ENCODE measurements around the gene MYO3B.

GRCh38 chr2:170493426-170494097, 315.6 kb downstream of the MYO3B start:
- TF ChIP-seq EZH2 (IDR thresholded peaks at IDR 0.05; ENCODE audit: insufficient read depth, poor library complexity, severe bottlenecking) (no peak), EZH2phosphoT487 (IDR thresholded peaks at IDR 0.05; ENCODE audit: insufficient read depth, low read depth) (no peak)

Data from GM23248 (cell line).